Activated T-cell treated with anti-CD3 and anti-CD28 coated beads for 1 hour (primary cell): ENCODE measurements around the gene OR2M2.

Experiments
- DNase-seq: peaks from one replicate; pipeline ENCODE4 v3.0.0-alpha.2; 2020; ENCODE audit warnings: low read depth

The OR2M2 gene, protein sequence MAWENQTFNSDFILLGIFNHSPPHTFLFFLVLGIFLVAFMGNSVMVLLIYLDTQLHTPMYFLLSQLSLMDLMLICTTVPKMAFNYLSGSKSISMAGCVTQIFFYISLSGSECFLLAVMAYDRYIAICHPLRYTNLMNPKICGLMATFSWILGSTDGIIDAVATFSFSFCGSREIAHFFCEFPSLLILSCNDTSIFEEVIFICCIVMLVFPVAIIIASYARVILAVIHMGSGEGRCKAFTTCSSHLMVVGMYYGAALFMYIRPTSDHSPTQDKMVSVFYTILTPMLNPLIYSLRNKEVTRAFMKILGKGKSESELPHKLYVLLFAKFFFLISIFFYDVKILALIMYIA

DNA sequence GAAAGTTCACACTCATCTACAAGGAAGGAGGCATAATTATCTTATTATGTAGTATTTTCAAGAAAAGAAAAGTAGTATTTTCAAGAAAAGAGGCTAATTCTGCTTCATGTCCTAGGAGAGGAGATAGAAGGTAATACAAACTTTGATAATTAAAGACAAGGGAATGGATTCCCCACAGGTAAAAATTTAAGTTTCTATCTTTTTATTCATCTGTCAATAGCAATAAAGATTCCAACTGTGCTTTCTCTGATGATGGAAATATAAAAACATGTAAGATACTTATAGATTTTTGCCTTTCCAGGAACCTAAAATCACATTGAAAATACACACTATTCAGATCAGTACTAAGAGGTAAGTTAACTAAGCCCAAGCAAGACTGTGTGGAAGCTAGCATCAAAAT lies at the start of gene OR2M2:
Gene OR2M2, plus strand, starts transcription at position 301 of the 400 bp plus-strand sequence. CDS start 5,165 bp downstream, outside the sequence.
- no peak for DNase-seq

DNA sequence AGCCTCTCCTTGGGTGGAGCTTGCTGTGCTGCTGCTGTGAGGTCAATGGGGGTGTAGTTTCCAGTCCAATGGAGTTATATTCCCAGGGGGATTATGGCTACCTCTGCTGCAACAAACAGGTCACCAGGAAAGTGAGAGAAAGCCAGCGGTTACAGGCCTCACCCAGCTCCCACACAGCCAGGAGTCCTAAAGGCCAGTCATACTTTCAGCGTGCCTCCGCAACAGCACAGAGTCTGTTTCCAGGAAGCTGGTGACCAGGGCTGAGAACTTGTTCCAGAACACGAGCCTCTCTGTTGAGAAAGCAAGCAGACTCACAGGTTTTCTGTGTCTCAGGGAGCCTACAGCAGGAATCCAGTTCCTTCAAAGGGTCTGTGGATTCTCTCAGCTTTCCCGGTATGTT lies 47.0 kb upstream of the OR2M2 start:
- no peak for DNase-seq

DNA sequence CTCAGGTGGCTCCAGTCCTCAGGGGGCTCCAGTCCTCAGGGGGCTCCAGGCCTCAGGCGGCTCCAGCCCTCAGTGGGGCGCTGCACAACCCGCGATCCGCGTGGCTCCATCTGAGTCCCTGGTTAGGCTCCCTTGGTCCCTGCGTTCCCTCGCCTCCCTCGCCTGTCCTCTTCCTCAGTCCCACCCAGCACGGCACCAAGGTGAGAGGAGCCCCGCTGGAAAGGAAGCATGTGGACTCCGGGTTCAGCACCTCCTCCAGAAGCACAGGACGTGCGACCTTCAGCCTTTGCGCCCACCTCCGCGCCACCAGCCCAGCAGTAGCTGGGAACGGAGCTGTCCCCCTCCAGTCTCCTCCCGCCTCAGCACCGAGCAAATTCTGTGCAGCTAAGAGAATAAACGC lies 37.8 kb upstream of the OR2M2 start:
- no peak for DNase-seq

GRCh38 chr1:248140846-248141245 lies 33.8 kb upstream of the OR2M2 start:
- no peak for DNase-seq

DNA sequence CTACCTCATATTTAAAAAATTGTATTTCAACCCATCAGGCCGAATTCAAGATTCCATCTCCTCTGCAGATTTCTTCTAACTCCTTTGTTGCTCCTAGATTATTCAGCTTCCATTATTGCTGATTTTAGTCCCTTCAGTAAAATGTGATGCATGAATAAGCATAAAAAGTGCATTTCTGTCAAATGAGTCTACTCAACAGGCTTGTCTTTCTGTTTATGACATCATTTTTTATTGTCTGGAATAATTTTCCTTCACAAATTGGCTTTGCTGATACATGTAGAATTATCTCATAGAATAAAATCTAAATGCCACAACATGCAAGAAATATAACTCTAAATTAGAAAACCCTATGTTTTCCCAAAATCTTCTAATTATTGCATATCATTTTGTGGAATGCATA lies 31.3 kb upstream of the OR2M2 start:
- no peak for DNase-seq

- no peak for DNase-seq
Measured at GRCh38 chr1:248144513-248145198, 30.0 kb upstream of the OR2M2 start, which contains the start of gene OR2M5. TSS of gene OR2M5 (plus strand) at chr1:248145148. CDS start at chr1:248145148, 0 bp downstream.

DNA sequence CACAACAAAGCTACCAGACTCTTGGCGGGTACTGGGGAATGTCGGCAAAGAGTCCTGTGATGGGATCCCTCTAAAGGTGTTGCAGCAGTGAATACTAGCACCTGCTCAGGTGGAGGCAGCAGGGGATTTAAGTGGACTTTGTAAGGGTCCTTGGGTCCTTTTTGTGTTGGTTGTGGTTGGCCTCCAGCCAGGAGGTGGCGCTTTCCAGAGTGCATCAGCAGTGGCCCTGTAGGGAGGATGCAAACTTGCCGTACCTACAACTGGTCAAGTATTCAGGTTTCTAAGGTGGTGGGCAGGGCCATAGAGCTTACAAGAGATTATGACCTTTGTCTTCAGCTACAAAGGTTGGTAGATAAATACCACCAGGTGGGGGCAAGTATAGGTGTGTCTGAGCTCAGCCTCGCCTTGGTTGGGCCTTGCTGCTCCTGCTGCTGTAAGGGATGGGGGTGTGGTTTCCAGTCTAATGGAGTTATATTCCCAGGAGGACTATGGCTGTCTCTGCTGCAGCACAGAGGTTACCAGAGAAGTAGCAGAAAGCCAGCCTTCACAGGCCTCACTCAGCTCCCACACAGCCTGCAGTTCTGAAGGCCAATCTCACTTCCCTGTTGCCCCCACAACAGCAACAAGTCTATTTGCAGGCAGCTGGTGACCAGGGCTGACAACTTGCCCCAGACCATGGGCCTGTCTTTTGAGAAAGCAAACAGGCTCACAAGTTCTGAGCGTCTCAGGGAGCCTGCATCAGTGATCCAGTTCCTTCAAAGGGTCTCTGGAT lies 22.4 kb upstream of the OR2M2 start:
- DNase-seq, result no peak

DNA sequence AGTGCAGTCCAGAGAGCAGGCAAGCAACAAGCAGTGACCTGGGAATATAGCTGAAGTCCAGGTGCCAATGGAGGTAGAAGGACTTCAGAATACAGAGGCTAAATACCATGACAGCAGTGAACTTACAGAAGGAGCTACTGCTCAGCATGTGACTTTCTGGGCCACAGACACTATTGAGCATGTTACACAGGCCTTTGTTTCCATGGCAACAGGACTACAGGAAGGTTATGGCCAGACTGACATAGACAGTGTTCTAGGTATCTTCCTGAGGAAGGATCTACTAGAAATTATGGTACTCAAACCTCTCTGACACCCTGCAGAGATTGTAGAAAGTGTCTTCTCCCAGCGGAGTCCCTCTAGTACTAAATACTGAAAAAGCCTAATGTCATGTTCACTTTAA lies 18.7 kb upstream of the OR2M2 start:
- no peak for DNase-seq

- DNase-seq, result no peak
Measured at GRCh38 chr1:248158758-248159157, 15.9 kb upstream of the OR2M2 start.

DNA sequence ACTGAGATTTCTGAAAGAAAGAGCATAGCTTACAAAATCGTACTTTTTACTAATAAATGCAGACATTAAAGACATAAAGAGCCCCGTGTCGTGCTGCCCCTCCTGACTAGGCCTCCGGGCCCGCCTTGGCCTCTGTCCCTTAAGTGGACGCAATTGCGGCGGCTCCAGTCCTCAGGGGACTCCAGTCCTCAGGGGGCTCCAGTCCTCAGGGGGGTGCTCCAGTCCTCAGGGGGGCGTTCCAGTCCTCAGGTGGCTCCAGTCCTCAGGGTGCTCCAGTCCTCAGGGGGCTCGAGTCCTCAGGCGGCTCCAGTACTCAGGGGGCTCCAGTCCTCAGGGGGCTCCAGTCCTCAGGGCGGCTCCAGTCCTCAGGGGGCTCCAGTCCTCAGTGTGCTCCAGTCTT lies 10.6 kb upstream of the OR2M2 start:
- DNase-seq, result no peak

DNA sequence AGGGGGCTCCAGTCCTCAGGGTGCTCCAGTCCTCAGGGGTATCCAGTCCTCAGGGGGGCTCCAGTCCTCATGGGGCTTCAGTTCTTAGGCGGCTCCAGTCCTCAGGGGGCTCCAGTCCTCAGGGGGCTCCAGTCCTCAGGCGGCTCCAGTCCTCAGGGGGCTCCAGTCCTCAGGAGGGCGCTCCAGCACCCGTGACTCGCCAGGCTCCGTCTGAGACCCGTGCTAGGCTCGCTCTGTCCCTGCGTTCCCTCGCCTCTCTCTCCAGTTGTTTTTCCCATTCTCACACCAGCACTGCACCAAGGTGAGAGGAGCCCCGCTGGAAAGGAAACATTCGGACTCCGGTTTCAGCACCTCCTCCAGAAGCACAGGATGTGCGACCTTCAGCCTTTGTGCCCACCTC lies 9.4 kb upstream of the OR2M2 start:
- DNase-seq, result no peak

DNA sequence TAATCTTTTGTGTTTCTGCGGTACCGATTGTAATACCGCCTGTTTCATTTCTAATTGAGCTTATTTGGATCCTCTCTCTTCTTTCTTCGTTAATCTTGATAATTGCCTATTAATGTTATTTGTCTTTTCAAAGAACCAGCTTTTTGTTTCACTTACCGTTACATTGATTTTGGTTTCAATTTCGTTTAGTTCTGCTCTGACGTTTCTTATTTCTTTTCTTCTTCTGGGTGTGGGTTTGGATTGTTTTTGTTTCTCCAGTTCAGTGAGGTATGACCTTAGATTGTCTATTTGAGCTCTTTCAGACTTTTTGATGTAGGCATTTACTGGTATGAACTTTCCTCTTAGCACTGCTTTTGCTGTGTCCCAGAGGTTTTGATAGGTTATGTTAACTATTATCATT lies 9.4 kb downstream of the OR2M2 start:
- DNase-seq, result no peak

- DNase-seq, result no peak
Measured at GRCh38 chr1:248187363-248187762, 12.7 kb downstream of the OR2M2 start.

DNA sequence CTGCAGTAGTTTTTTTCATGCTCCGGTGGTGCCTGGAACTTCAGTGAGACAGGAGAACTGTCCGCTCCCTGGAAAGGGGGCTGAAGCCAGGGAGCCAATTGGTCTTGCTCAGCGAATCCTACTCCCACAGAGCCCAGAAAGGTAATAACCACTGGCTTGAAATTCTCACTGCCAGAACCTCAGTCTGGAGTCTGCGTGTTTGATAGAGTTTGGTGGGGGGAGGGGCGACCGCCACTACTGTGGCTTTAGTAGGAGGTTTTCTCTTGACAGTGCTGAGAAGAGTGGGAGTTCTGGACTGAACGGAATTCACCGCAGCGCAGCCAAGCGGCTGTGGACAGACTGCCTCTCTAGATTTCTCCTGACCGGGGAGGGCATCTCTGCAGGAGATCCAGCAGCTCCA lies 14.4 kb downstream of the OR2M2 start:
- no peak for DNase-seq

- no peak for DNase-seq
Measured at GRCh38 chr1:248194117-248194516, 19.5 kb downstream of the OR2M2 start.

DNA sequence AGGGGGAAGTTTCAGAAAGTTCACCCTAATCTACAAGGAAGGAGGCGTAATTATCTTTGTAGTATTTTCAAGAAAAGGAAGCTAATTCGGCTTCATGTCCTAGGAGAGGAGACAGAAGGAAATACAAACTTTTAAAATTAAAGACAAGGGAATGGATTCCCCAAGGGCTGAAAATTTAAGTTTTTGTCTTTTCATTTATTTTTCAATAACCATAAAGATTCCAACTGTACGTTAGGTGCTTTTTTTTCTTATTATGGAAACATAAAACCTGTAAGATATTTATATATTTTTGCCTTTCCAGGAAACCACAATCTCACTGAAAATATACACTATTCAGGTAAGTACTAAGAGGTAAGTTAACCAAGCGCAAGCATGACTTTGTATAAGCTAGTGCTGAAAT lies 22.3 kb downstream of the OR2M2 start, which contains the start of gene OR2M3:
Gene OR2M3, plus strand, starts transcription at position 301 of the 400 bp plus-strand sequence. CDS start 5,803 bp downstream, outside the sequence.
- no peak for DNase-seq

DNA sequence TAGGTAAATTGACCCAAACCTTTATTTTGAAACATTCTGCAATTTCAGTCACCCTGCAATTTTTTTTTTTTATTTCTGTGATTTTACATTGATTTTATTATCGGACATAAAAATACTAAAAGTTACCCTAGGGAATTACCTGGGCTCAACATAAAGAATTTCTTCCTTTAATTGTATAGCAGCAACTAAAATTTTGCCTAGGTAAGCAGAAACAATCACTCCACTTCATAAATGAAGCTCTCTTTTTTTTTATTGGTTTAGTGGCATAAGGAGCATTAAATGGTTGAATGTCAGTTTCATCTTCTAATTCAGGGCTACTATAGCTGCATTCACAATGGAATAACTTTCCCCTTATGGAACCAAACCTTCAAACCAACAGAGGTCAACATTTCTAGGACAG lies 41.3 kb downstream of the OR2M2 start:
- no peak for DNase-seq

GRCh38 chr1:248225537-248225936 lies 50.9 kb downstream of the OR2M2 start:
- DNase-seq, result no peak

DNA sequence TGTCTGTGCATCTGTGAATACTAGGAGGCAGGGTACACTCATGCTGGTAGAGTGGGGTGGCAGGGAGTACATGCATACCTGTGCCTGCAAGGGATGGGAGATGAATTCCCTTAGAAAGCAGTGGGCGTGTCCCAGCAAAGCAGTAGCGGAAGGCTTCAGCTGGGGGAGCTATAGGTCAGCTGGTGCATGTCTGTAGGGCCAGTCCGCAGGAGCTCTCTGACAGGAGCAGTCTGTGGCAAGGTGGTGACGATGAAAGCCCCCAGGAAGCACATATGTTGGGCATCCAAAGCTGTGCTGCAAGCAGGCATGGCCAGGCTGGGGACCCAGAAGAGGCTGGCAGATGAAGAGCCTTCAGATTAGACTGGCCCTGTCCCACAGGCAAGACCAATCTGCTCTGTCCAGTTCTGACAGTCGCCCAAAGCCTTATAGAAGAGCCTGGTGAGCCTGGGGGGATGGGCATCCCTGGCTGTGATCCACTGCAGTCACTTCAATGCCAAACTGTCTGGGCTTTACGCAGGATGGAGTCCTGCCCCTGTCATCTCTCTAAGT lies 54.8 kb downstream of the OR2M2 start:
- no peak for DNase-seq
